ENCODE data around the gene FAM81B. TPM values are rescaled to one million over a fixed set of nuclear protein-coding genes. Genes with fewer than 3 reads are reported as not detected.

The FAM81B gene
- polyA plus RNA-seq, 2 of the 4 experiments (the other 2 are of a cell fraction), result 0.05 TPM; not detected in 1

DNA sequence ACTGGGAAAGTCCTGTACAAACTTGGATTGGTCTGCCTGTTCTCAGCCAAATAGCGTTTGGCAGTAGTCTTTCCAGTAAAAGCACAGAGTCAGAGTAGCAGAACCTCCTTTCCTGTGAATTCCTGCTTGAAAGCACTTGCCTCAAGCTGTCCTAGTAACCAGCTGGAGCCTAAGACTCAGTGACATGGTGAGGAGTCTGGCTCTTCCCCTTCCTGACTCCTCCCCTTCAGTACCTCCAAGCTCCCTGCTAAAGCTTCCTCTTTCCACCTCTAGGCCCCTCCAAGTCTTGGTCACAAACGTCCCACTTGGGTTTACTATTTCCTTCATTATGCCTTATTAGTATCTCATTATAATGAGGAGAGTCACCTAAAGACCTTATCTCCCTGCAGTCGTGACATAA lies 21.4 kb upstream of the FAM81B start (continued):
- TF ChIP-seq, protein P1, sequence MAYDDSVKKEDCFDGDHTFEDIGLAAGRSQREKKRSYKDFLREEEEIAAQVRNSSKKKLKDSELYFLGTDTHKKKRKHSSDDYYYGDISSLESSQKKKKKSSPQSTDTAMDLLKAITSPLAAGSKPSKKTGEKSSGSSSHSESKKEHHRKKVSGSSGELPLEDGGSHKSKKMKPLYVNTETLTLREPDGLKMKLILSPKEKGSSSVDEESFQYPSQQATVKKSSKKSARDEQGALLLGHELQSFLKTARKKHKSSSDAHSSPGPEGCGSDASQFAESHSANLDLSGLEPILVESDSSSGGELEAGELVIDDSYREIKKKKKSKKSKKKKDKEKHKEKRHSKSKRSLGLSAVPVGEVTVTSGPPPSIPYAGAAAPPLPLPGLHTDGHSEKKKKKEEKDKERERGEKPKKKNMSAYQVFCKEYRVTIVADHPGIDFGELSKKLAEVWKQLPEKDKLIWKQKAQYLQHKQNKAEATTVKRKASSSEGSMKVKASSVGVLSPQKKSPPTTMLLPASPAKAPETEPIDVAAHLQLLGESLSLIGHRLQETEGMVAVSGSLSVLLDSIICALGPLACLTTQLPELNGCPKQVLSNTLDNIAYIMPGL (CRISPR knock-in tag; IDR thresholded peaks at IDR 0.05; ENCODE audit: borderline replicate concordance), result no peak
- TF ChIP-seq NFE2L2 (conservative IDR thresholded peaks at IDR 0.05; ENCODE audit: low read length), result no peak

DNA sequence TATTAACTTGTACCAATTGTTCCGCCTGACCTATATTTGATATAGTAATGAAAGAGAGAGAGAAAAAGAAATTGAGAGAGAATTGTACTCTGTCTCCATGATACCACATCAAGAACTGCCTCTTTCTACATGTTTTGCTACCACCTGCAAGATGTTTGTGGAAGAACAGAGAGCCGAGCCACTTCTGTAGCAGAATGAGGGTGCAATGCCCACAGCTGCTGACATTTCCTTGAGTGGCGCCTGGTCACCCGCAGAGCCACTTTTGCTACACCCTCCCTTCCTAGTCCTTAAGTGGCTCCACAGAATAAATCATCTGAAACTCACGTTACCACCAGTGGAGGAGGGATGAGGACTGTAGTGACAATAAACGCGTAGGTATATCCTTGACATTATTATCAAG lies 17.1 kb upstream of the FAM81B start:
- no peak overlapping the region for H3K27ac ChIP-seq
- no peak for ATAC-seq
- no peak for DNase-seq (ENCODE audit: low read depth in 1 of 2, low spot score in 1 of 2)
- ChIA-PET CTCF (no interaction called here), POLR2A (no interaction called here)
- FAIRE-seq, result peak; percentile 61
- no peaks in the 10 kb centered on the region for H3K9me3 ChIP-seq
- TF ChIP-seq CBX8 (IDR thresholded peaks at IDR 0.05) (no peak), KDM5A (IDR thresholded peaks at IDR 0.05) (no peak), JUN (IDR thresholded peaks at IDR 0.05) (no peak), CEBPB (IDR thresholded peaks at IDR 0.05) (no peak), HOXB5 (CRISPR knock-in tag; IDR thresholded peaks at IDR 0.05) (no peak), HOXB13 (CRISPR knock-in tag; IDR thresholded peaks at IDR 0.05; ENCODE audit: low read depth) (no peak)
- no peaks in the 10 kb centered on the region for H3K4me1 ChIP-seq
- no peak overlapping the region for H3K4me2 ChIP-seq
- H3K4me3 ChIP-seq, result no peak overlapping the region
- 58% methylated on average over 7 of the region's 7 CpGs for WGBS (ENCODE audit: missing lambda C conversion rate)

DNA sequence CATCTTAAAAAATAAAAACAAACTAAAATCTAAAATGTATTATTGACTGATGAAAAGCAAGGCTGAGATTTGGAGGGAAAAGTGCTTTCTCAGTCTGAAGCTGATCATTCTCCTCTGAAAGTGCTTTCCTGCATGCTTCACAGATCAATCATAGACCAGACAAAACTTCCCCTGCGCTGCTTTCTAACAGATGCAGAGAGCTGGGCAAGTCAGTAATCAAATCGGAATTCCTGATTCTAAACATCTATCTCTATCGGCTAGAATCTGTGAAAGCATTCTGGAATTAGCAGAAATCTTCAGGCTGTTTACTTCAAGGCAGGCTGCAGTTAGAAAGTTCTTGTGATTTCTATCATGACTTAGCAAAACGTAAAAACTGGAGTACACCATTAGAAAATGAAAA lies 15.6 kb upstream of the FAM81B start:
- FAIRE-seq (no peak), DNase-seq (ENCODE audit: low read depth in 1 of 2, low spot score in 1 of 2) (no peak), ATAC-seq (no peak)
- 34% methylated on average over 4 of the region's 4 CpGs for WGBS (ENCODE audit: missing lambda C conversion rate)
- no peak overlapping the region for H3K27ac ChIP-seq
- H3K4me1 ChIP-seq, result no peaks in the 10 kb centered on the region
- no peak overlapping the region for H3K4me3 ChIP-seq
- TF ChIP-seq PHF8 (IDR thresholded peaks at IDR 0.05; ENCODE audit: borderline replicate concordance, low read depth) (no peak), MYC (IDR thresholded peaks at IDR 0.05; ENCODE audit: borderline replicate concordance, low read length) (no peak), SREBF2 (IDR thresholded peaks at IDR 0.05) (no peak), HOXB5 (CRISPR knock-in tag; IDR thresholded peaks at IDR 0.05) (no peak), ZFP36 (IDR thresholded peaks at IDR 0.05; ENCODE audit: borderline replicate concordance, partially characterized antibody) (no peak), MAFK (IDR thresholded peaks at IDR 0.05; ENCODE audit: partially characterized antibody) (no peak), FOSL2 (IDR thresholded peaks at IDR 0.05) (no peak), FOSL2 (CRISPR knock-in tag; IDR thresholded peaks at IDR 0.05) (no peak), HOXA7 (CRISPR knock-in tag; IDR thresholded peaks at IDR 0.05) (no peak)
- TF ChIP-seq, protein P2, sequence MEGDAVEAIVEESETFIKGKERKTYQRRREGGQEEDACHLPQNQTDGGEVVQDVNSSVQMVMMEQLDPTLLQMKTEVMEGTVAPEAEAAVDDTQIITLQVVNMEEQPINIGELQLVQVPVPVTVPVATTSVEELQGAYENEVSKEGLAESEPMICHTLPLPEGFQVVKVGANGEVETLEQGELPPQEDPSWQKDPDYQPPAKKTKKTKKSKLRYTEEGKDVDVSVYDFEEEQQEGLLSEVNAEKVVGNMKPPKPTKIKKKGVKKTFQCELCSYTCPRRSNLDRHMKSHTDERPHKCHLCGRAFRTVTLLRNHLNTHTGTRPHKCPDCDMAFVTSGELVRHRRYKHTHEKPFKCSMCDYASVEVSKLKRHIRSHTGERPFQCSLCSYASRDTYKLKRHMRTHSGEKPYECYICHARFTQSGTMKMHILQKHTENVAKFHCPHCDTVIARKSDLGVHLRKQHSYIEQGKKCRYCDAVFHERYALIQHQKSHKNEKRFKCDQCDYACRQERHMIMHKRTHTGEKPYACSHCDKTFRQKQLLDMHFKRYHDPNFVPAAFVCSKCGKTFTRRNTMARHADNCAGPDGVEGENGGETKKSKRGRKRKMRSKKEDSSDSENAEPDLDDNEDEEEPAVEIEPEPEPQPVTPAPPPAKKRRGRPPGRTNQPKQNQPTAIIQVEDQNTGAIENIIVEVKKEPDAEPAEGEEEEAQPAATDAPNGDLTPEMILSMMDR (IDR thresholded peaks at IDR 0.05), result no peak
- TF ChIP-seq, protein P3, sequence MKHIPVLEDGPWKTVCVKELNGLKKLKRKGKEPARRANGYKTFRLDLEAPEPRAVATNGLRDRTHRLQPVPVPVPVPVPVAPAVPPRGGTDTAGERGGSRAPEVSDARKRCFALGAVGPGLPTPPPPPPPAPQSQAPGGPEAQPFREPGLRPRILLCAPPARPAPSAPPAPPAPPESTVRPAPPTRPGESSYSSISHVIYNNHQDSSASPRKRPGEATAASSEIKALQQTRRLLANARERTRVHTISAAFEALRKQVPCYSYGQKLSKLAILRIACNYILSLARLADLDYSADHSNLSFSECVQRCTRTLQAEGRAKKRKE (CRISPR knock-in tag; IDR thresholded peaks at IDR 0.05; ENCODE audit: low read depth), result no peak
- TF ChIP-seq, protein P4, sequence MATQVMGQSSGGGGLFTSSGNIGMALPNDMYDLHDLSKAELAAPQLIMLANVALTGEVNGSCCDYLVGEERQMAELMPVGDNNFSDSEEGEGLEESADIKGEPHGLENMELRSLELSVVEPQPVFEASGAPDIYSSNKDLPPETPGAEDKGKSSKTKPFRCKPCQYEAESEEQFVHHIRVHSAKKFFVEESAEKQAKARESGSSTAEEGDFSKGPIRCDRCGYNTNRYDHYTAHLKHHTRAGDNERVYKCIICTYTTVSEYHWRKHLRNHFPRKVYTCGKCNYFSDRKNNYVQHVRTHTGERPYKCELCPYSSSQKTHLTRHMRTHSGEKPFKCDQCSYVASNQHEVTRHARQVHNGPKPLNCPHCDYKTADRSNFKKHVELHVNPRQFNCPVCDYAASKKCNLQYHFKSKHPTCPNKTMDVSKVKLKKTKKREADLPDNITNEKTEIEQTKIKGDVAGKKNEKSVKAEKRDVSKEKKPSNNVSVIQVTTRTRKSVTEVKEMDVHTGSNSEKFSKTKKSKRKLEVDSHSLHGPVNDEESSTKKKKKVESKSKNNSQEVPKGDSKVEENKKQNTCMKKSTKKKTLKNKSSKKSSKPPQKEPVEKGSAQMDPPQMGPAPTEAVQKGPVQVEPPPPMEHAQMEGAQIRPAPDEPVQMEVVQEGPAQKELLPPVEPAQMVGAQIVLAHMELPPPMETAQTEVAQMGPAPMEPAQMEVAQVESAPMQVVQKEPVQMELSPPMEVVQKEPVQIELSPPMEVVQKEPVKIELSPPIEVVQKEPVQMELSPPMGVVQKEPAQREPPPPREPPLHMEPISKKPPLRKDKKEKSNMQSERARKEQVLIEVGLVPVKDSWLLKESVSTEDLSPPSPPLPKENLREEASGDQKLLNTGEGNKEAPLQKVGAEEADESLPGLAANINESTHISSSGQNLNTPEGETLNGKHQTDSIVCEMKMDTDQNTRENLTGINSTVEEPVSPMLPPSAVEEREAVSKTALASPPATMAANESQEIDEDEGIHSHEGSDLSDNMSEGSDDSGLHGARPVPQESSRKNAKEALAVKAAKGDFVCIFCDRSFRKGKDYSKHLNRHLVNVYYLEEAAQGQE (IDR thresholded peaks at IDR 0.05), result no peak
- H3K9me3 ChIP-seq, result no peaks in the 10 kb centered on the region
- ChIA-PET CTCF (interaction anchor here (0.9 kb wide), 1 partner anchor 17 kb away, joined by 3 read pairs; no protein-coding TSS in a partner anchor), POLR2A (no interaction called here)
- no peak overlapping the region for H3K4me2 ChIP-seq
